GM21825 (cell line): ENCODE data around the gene TTC23.

Source experiments
- ATAC-seq: cut with Tn5 transposase; IDR thresholded peaks from one replicate; pipeline ENCODE4 v1.9.1; 2021; ENCODE audit warnings: mild to moderate bottlenecking, moderate library complexity; ENCODE audit not compliant: unreplicated experiment

Gene TTC23

GRCh38 chr15:99090011-99090699 is 159.2 kb downstream of the TTC23 start:
- peak; percentile 99 for ATAC-seq

GRCh38 chr15:99087405-99087943 is 161.9 kb downstream of the TTC23 start:
- no peak for ATAC-seq

- ATAC-seq = no peak
Measured at GRCh38 chr15:99086327-99086667, 163.1 kb downstream of the TTC23 start.
